SK-N-DZ (cell line): ENCODE results near the gene AFAP1.

Experiments used
- DNase-seq: peaks from one replicate; pipeline ENCODE4 v3.0.0-alpha.2; 2015; ENCODE audit warnings: low spot score

Gene AFAP1

DNA sequence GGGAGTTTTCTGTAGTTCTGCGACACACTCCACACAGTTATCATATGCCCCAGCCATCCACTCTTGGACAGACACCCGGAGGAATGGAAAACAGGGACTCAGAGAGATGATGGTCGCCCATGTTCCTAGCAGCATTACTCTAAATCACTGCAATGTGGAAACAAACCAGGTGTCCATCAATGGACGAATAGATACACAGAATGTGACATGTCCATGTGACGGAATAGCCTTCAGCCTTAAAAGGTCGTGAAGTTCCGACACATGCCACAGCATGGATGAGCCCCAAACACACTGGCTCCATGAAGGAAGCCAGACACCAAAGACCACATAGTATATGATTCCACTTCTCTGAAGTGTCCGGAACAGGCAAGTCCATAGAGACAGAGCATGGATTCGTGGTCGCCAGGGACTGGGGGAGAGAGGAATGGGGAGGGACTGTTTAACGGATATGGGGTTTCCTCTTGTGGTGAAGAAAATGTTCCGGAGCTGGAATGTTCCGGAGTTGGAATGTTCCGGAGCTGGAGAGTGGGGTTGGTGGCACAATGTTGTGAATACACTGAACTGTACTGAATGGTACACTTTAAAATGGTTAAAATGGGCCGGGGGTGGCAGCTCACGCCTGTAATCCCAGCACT lies 28.7 kb upstream of the AFAP1 start:
- DNase-seq, result no peak

- no peak for DNase-seq
Observed at GRCh38 chr4:7967501-7968261, 28.0 kb upstream of the AFAP1 start.

DNA sequence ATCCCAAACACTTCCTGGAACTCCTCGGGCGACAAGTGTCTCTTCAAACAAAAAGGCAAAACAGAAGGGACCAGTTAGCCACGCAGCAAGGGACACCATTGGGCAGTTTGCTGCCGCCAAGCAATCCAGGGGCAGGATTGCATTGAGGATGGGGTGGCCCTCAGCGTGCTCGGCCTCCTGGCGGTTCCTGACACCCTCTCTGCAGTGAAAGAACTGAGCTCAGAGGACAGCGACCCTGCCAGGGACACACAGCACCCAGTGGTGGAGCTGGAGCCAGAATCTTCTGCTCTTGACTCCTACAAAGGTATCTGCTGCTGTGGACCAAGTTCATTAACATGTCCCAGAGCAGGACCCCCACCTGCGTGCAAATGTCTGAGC lies 27.4 kb upstream of the AFAP1 start:
- DNase-seq, result no peak

GRCh38 chr4:7966281-7967062 lies 26.8 kb upstream of the AFAP1 start:
- DNase-seq, result no peak

DNA sequence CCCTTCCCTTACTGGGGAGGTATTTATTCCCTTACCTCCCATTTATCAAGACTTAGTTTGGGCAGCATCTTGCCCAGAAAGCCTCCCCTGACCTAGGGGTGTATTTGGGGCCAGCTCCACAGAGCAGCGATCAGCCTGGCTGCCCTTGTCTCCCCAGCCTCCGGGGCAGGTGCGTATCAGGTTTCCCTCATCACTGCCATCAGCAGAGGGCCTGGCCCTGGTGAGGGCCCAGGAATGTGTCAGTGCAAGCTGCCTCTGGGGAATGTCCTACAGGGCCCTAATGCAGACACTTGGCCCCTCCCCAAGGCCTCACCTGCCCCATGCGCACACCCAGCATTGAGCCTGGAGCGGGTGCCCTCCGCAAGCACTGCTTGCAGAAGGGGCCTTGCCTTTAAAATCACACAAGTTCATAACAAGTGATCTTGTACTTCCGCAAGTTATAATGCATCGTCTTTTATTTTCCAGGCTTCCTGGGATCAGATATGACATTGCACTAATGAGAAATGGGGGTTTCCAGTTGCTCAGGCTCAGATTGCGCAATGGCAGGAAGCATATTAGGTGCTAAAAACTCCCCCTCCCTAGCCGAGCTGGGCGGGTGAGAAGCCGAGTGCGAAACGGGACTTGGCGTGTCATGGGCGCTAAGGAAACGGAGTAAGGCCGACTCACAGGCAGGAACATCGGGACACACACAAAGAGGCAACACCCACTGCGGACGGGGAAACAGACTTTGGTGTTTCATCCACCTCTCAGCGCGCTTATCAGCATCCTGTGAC lies 25.4 kb upstream of the AFAP1 start:
- DNase-seq, result peak; percentile 36

DNA sequence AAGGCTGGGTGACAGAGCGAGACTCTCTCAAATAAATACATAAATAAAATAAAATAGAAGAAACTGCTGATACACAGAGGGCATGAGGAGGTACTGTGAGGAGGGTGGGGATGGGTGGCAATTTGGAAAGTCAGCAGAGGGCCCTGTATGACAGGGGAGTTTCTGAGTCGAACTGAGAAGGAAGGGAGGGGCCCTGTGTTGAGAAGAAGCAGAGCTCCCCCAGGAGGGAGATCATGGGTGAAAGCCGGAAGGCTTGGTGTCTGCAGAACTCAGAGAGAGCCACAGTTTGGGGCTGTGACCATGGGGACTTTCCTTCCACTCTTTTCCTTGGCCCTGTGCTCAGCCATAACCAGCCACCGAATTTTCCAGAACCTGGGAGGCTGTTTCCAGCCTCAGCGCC lies 24.8 kb upstream of the AFAP1 start:
- DNase-seq, result no peak

GRCh38 chr4:7963691-7964090 lies 24.0 kb upstream of the AFAP1 start:
- no peak for DNase-seq

GRCh38 chr4:7962609-7963508 lies 23.2 kb upstream of the AFAP1 start:
- no peak for DNase-seq

GRCh38 chr4:7960790-7961655 lies 21.4 kb upstream of the AFAP1 start:
- DNase-seq, result no peak

DNA sequence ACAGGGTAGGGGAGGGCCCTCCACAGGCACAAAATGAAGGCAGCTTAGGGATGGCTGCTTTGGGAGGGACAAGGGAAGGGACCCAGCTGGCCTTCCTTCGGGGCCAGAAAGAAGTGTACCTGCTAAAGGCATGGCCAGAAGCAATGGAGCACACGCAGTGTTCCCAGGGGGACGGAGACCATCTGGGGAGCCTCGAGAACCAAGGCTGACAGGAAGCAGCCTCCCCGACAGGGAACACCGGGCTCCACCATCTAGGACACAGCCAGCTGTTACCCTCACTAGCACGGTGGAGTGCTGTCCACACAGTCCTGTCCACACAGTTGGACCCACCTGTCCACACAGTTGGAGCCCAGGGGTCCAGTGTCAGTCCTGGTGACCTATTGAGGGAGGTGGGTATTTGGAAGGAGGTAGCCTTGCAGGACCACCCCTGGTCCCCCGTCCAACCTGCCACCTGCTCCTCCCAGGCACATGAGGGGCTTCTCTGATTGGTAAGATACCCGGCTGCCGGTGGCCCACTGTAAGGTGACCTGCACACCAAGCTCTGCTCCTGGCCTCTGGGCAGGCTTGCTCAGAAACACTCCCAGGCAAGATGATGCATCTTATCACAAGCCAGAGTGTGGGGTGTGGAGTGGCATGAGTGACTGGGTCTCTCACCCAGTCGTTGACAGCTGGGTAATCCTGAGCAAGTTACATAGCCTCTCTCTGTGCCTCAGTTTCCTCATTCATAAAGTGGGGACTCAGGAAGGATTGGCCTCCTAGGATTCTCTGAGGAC lies 20.5 kb upstream of the AFAP1 start:
- no peak for DNase-seq

DNA sequence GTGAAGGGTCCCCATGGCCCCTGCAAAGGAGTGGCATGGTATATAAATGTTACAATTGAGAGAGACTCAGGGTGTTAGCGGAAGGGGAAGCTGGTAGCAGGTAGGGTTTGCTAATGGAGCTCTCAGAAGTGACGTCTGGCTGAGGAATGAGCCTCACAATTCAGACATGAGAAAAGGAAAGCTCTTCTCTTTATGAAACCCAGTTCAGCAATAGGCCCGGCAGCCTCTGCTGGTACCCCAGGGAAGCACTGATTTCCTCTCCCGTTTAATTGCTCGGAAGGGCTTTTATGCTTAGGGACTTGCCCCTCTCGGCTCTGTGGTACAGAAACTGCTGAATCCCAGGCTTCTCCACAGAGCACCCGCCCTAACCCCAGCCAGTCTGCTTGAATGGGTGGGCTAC lies 19.4 kb upstream of the AFAP1 start:
- DNase-seq, result no peak

DNA sequence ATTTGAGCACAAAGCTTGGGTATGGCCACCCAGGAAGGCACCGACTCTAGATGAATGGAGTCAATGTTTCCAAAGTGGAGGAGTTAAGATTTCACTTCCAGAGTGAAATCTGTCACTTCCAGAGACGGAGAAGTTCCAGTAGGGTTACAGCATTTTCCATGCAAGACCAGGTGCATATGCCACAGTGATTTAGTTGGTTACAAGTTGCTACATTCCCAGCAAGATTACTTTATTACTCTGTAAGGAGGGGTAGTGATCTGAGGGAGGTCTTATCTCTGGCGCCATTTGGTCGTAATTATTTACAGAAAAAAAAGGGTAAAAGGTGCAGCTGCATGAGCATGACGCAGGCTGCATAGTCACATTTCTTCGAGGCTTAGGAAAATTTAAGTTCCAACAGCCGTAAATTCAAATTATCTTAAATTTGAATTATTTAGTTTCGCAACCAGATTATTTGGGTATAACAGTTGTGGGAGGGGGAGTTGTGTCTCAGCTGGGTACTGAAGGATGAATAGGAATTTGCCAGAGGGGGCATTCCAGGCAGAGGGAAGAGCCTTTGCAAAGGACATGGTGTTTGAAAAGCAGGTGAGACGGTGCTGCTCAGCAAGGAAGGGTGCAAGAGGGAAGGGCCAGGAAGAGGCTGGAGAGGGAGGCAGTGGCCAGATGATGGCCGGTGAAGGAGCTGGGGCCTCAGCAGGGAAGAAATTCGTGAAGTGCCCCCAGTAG lies 17.4 kb upstream of the AFAP1 start:
- no peak for DNase-seq

GRCh38 chr4:7956270-7956808 lies 16.7 kb upstream of the AFAP1 start:
- DNase-seq, result no peak

DNA sequence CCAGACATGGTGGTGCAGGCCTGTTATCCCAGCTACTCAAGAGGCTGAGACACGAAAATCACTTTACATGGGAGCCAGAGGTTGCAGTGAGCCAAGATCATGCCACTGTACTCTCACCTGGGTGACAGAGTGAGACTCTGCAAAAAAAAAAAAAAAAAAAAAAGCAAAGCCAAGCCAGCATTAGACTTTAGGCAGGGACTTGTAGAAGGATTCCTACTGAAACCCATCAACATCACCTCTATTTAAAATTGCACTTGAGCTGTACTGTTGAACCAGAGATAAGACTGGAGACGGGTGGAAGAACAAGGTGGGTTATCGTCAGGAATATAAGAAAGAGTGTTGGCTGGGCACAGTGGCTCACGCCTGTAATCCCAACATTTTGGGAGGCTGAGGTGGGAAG lies 15.7 kb upstream of the AFAP1 start:
- DNase-seq, result no peak

DNA sequence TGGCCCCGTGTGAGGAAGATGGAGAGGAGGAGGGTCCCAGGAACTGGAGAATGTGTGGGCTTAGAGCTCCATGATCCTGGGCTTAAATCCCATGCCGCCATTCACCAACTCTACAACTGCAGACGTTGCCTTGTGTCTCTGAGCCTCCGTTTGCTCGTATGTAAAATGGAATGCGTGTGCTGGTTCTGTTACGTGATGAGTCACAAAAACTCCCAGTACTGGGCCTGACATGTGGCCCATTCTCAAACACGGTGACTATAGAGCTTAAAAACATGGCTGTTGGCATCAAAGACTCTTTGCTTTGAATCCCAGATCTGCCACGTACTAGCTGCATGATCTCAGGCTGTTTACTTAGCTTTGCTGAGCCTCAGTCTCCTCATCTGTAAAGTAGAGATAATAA lies 13.0 kb upstream of the AFAP1 start:
- no peak for DNase-seq

- DNase-seq, result no peak
Observed at GRCh38 chr4:7950301-7951092, 10.8 kb upstream of the AFAP1 start.

GRCh38 chr4:7949759-7950158 lies 10.1 kb upstream of the AFAP1 start:
- DNase-seq, result no peak
